ENCODE data around the gene PLXNA2.

GRCh38 chr1:208265525-208265924, 21.3 kb upstream of the PLXNA2 start:
- TF ChIP-seq KDM5A (IDR thresholded peaks at IDR 0.05; ENCODE audit: borderline replicate concordance, low read length) (no peak), HNF4G (IDR thresholded peaks at IDR 0.05; ENCODE audit: borderline replicate concordance, low read depth, low read length) (no peak), HNF4G (CRISPR knock-in tag; IDR thresholded peaks at IDR 0.05; ENCODE audit: borderline replicate concordance, low read depth) (no peak), BRF2 (CRISPR knock-in tag; IDR thresholded peaks at IDR 0.05) (no peak), CREM (IDR thresholded peaks at IDR 0.05) (no peak), CREM (CRISPR knock-in tag; IDR thresholded peaks at IDR 0.05) (no peak), MAX (IDR thresholded peaks at IDR 0.05) (no peak)

All from HepG2 (cell line).